GM12872 (cell line): ENCODE results near the gene WDR64.
A peak's percentile ranks its signal among the peaks of the same experiment; 100 is the strongest.

ENCODE experiments used
- CTCF ChIP-seq: IDR thresholded peaks from 3 replicates; pipeline ENCODE4 v1.5.1; 2011; ENCODE audit warnings: low read depth, mild to moderate bottlenecking, low read length, moderate library complexity; ENCODE audit not compliant: insufficient read depth

The WDR64 gene

GRCh38 chr1:241639623-241640148 is 12.4 kb upstream of the WDR64 start:
- 0 out of 3 replicates have a peak, but pooled peaks have one; percentile 2 for TF ChIP-seq CTCF

GRCh38 chr1:241640149-241640866 is 11.8 kb upstream of the WDR64 start, which contains the start of the genes CHML and OPN3:
CHML (minus strand) TSS chr1:241640369; CDS start chr1:241635766, 4,603 bp downstream.
OPN3 (minus strand) TSS chr1:241640369; CDS start chr1:241640254, 115 bp downstream.
- no peak for TF ChIP-seq CTCF

GRCh38 chr1:241640867-241641622 is 11.0 kb upstream of the WDR64 start:
- no peak for TF ChIP-seq CTCF

- TF ChIP-seq CTCF, result no peak
These were observed 10.1 kb upstream of the WDR64 start for GRCh38 chr1:241641773-241642592.

GRCh38 chr1:241642593-241642944 is 9.5 kb upstream of the WDR64 start:
- TF ChIP-seq CTCF, result no peak

GRCh38 chr1:241644259-241644658 is 7.8 kb upstream of the WDR64 start:
- TF ChIP-seq CTCF, result no peak

- TF ChIP-seq CTCF, result no peak
These were observed 6.9 kb upstream of the WDR64 start for GRCh38 chr1:241645199-241645598.
